GM12878 (cell line): ENCODE results near the gene SECTM1. TPM values are rescaled to one million over a fixed set of nuclear protein-coding genes. Genes with fewer than 3 reads are reported as not detected.

ENCODE experiments used
- ATAC-seq: fragments of 200-7000 bp; cut with Tn5 transposase; 3 replicates; pipeline ENCODE4 v1.9.1; 2020; ENCODE audit warnings: mild to moderate bottlenecking, moderate library complexity
- BruUV-seq: library from RNA; stranded (reverse); fragments of 400-500 nt; replicated peaks from 2 replicates; lab custom pipeline; 2021; lab: Mats Ljungman, UMichigan
- CTCF ChIA-PET: fragments of 300-600 bp; sonication (Branson Sonifier 250); formaldehyde crosslinking; extraction: SDS; loops from one replicate; lab custom pipeline; 2021; ENCODE audit warnings: inconsistent platforms; lab: Yijun Ruan, JAX
- POLR2A ChIA-PET: fragments of 350-600 bp; formaldehyde crosslinking; extraction: SDS; loops from one replicate; lab custom pipeline; 2021; ENCODE audit warnings: inconsistent platforms; lab: Charles Lee
- RAD21 ChIA-PET: fragments of 300-600 bp; sonication (Branson Sonifier 250); formaldehyde crosslinking; loops from one replicate; lab custom pipeline; 2023; ENCODE audit warnings: antibody characterized with exemption; ENCODE audit not compliant: unreplicated experiment; lab: Charles Lee
- SMC1A ChIA-PET: fragments of 300-600 bp; sonication (Branson Sonifier 250); formaldehyde crosslinking; loops from one replicate; lab custom pipeline; 2023; ENCODE audit not compliant: unreplicated experiment, uncharacterized antibody; lab: Charles Lee
- DNase-seq: peaks from one replicate; pipeline ENCODE4 v3.0.0-alpha.2; 2011; ENCODE audit warnings: low read depth, low spot score
- FAIRE-seq: peaks from 3 replicates; lab custom pipeline; 2011; peaks lifted over from hg19 to GRCh38; lab: Jason Lieb, UNC
- H2AFZ ChIP-seq: 2 replicates; pipeline ENCODE4 v1.6.0; 2011; ENCODE audit warnings: low read depth, low read length, control low read depth; ENCODE audit not compliant: control insufficient read depth
- H3K27ac ChIP-seq: 2 replicates; pipeline ENCODE4 v1.5.1; 2011; ENCODE audit warnings: control low read depth; ENCODE audit not compliant: control insufficient read depth, insufficient read depth
- H3K27me3 ChIP-seq, 2 experiments: replicated peaks in 1 of 2; 2 replicates each; pipeline versions ENCODE4 v1.6.0 to v1.6.1; 2011; ENCODE audit warnings: low read length in 1 of 2; ENCODE audit not compliant: control insufficient read depth in 2 of 2, insufficient read depth in 2 of 2
- H3K36me3 ChIP-seq, 2 experiments: 2 replicates each; pipeline ENCODE4 v1.5.1; 2011; ENCODE audit warnings: low read length in 1 of 2; ENCODE audit not compliant: control insufficient read depth in 2 of 2, insufficient read depth in 2 of 2
- H3K4me1 ChIP-seq: 2 replicates; pipeline ENCODE4 v1.6.1; 2011; ENCODE audit warnings: mild to moderate bottlenecking, low read length, moderate library complexity, mixed read lengths; ENCODE audit not compliant: control insufficient read depth, insufficient read depth
- H3K4me2 ChIP-seq: 2 replicates; pipeline ENCODE4 v1.6.0; 2011; ENCODE audit warnings: control low read depth; ENCODE audit not compliant: control insufficient read depth, insufficient read depth
- H3K4me3 ChIP-seq: fragments of 200-600 bp; sonication (generic); 2 replicates; pipeline ENCODE4 v1.5.1; 2016
- H3K79me2 ChIP-seq: 2 replicates; pipeline ENCODE4 v1.6.0; 2011; ENCODE audit warnings: low read length; ENCODE audit not compliant: control insufficient read depth, insufficient read depth
- H3K9ac ChIP-seq: 2 replicates; pipeline ENCODE4 v1.8.0; 2011; ENCODE audit warnings: low read length, control low read depth, mixed read lengths; ENCODE audit not compliant: control insufficient read depth, insufficient read depth
- H3K9me3 ChIP-seq: replicated peaks from 3 replicates; pipeline ENCODE4 v1.5.1; 2011; ENCODE audit warnings: mild to moderate bottlenecking, low read length; ENCODE audit not compliant: control insufficient read depth, insufficient read depth
- H4K20me1 ChIP-seq: 2 replicates; pipeline ENCODE4 v1.6.0; 2011; ENCODE audit not compliant: control insufficient read depth, insufficient read depth
- CBX3 ChIP-seq: fragments of 200-600 bp; sonication (generic); IDR thresholded peaks from 2 replicates; pipeline ENCODE4 v1.6.1; 2016; ENCODE audit warnings: low read depth, borderline replicate concordance
- CHD2 ChIP-seq: IDR thresholded peaks from 2 replicates; pipeline ENCODE4 v1.6.1; 2011; ENCODE audit warnings: low read depth, low read length, improper control_type of control experiment, borderline replicate concordance
- EGR1 ChIP-seq, 2 experiments: IDR thresholded peaks; 1 replicate in 1 of 2; 2 replicates in 1 of 2; pipeline ENCODE4 v1.6.1; 2011 to 2012; ENCODE audit warnings: low read depth in 2 of 2, low read length in 2 of 2, borderline replicate concordance in 1 of 2, mild to moderate bottlenecking in 1 of 2, moderate library complexity in 1 of 2
- JUND ChIP-seq: IDR thresholded peaks from 2 replicates; pipeline ENCODE4 v1.6.1; 2012; ENCODE audit warnings: low read depth, mild to moderate bottlenecking, low read length, improper control_type of control experiment, moderate library complexity
- NFIC ChIP-seq: IDR thresholded peaks from 2 replicates; pipeline ENCODE4 v1.6.1; 2012; ENCODE audit warnings: low read depth, mild to moderate bottlenecking, inconsistent platforms, low read length, moderate library complexity
- PAX5 ChIP-seq: IDR thresholded peaks from 2 replicates; pipeline ENCODE4 v1.6.1; 2011; ENCODE audit warnings: low read depth, low read length, borderline replicate concordance
- PBX3 ChIP-seq: IDR thresholded peaks from 2 replicates; pipeline ENCODE4 v1.6.1; 2011; ENCODE audit warnings: mild to moderate bottlenecking, low read depth, low read length, moderate library complexity; ENCODE audit not compliant: insufficient replicate concordance
- SRF ChIP-seq, 2 experiments: IDR thresholded peaks; 2 replicates each; pipeline ENCODE4 v1.6.1; 2011; ENCODE audit warnings: low read depth in 2 of 2, low read length in 2 of 2, mild to moderate bottlenecking in 1 of 2, moderate library complexity in 1 of 2
- WGBS: methylation state at CpG from one replicate; pipeline ENCODE4 v1.1.6; 2016; ENCODE audit warnings: low lambda C conversion rate; ENCODE audit not compliant: insufficient replicate concordance, insufficient coverage; ENCODE audit errors: missing lambda C conversion rate; 5-methylcytosine and 5-hydroxymethylcytosine counted together
- in situ Hi-C: fragments of 300-500 bp; cut with MboI; formaldehyde crosslinking; loops from 9 replicates; pipeline ENCODE4 v1.14.3; 2018; ENCODE audit warnings: mixed read lengths
- intact Hi-C: fragments of 100-400 bp; cut with micrococcal nuclease; formaldehyde crosslinking; loops from one replicate; pipeline ENCODE4 v1.14.2; 2022; ENCODE audit not compliant: unreplicated experiment
- polyA plus RNA-seq, 11 experiments: library from polyadenylated mRNA; depleted of rRNA in 4 of 11; unstranded in 6 of 11; stranded (reverse) in 5 of 11; fragments of >200 nt; fragmentation: Nextera tagmentation in 4 of 11; fragmentation: Illumina TruSeq in 1 of 11; extraction: Ambion mirVana in 4 of 11; extraction: Trizol in 1 of 11; gene quantifications; 1 replicate in 1 of 11; 2 replicates in 10 of 11; pipeline versions ENCODE4 v1.2.1 to v1.2.3, GENCODE V29; 2011 to 2016; ENCODE audit warnings: inconsistent platforms in 2 of 11, missing spikeins in 2 of 11, low read depth in 1 of 11
- total RNA-seq, 4 experiments: library from RNA; depleted of rRNA in 3 of 4; stranded (reverse); fragments of >200 nt in 3 of 4; fragmentation: Illumina TruSeq in 1 of 4; extraction: Trizol in 1 of 4; gene quantifications; 2 replicates each; pipeline versions ENCODE4 v1.2.1 to v1.2.3, GENCODE V29; 2013 to 2021

SECTM1 gene
- total and polyA plus RNA-seq, 10 of the 15 experiments (the other 5 are each of a cell fraction or from before 2014, with no cell fraction given) = 0.10 to 0.13 (median 0.12) TPM; not detected in 7

- TF ChIP-seq PBX3 = no peak
These were observed 33.2 kb upstream of the SECTM1 start (continued) for GRCh38 chr17:82366749-82367148.

GRCh38 chr17:82365606-82366295 is 32.2 kb upstream of the SECTM1 start:
- no peak for TF ChIP-seq PAX5
- TF ChIP-seq CHD2 = no peak
- TF ChIP-seq NFIC = no peak
- TF ChIP-seq CBX3 = no peak
- TF ChIP-seq PBX3 = no peak
- no peak for TF ChIP-seq JUND
- TF ChIP-seq SRF (IDR thresholded peaks at IDR 0.05; ENCODE audit: low read depth in 2 of 2, low read length in 2 of 2) = no peak
- TF ChIP-seq EGR1 (IDR thresholded peaks at IDR 0.05; ENCODE audit: borderline replicate concordance in 1 of 2, low read depth in 2 of 2, low read length in 2 of 2) = no peak
- H3K27ac ChIP-seq = no peak overlapping the region
- no peaks in the 10 kb centered on the region for H3K9me3 ChIP-seq
- FAIRE-seq = no peak
- 33% methylated on average over 6 of the region's 6 CpGs for WGBS
- ATAC-seq = no peak
- DNase-seq = no peak
- no peaks in the 10 kb centered on the region for H3K79me2 ChIP-seq
- in situ Hi-C loops = no loop called here
- H3K4me2 ChIP-seq = no peak overlapping the region
- H3K27me3 ChIP-seq = no peaks in the 10 kb centered on the region
- no peak overlapping the region for H3K4me3 ChIP-seq
- POLR2A ChIA-PET = interaction anchor here (0.5 kb wide), 1 partner anchor 22 kb away, joined by 3 read pairs; no protein-coding TSS in a partner anchor
- SMC1A ChIA-PET = interaction anchor here (0.7 kb wide), 1 partner anchor 13 kb away, joined by 3 read pairs; no protein-coding TSS in a partner anchor
- no peaks in the 10 kb centered on the region for H4K20me1 ChIP-seq
- no peak overlapping the region for H3K9ac ChIP-seq
- H3K4me1 ChIP-seq = peaks cover 1% of the 10 kb centered on the region
- H3K36me3 ChIP-seq = no peaks in the 10 kb centered on the region
- CTCF ChIA-PET = interaction anchor here (1.0 to 1.3 kb wide), 2 partner anchors 8 to 48 kb away, joined by 4 read pairs; no protein-coding TSS in a partner anchor
- RAD21 ChIA-PET = interaction anchor here (0.6 to 1.0 kb wide), 2 partner anchors 13 to 178 kb away, joined by 3 read pairs; no protein-coding TSS in a partner anchor
- no peak overlapping the region for H2AFZ ChIP-seq
- intact Hi-C loops = loop anchor here (5.0 kb wide), 1 partner anchor 37 kb away; no protein-coding TSS in a partner anchor
- BruUV-seq = no TSS peak
